Loucy (cell line): ENCODE results near the gene TRIO.

Experiments
- H2AFZ ChIP-seq: fragments of 200-600 bp; sonication (generic); 2 replicates; pipeline ENCODE4 v1.6.0; 2016; ENCODE audit warnings: antibody characterized with exemption, mild to moderate bottlenecking, low read length, moderate library complexity
- H3F3A ChIP-seq: fragments of 200-600 bp; 2 replicates; pipeline ENCODE4 v1.6.0; 2016; ENCODE audit warnings: antibody characterized with exemption, low read depth, mild to moderate bottlenecking
- H3K27me3 ChIP-seq: fragments of 200-600 bp; sonication (generic); 2 replicates; pipeline ENCODE4 v1.6.1; 2014; ENCODE audit warnings: low read length, mild to moderate bottlenecking; ENCODE audit not compliant: insufficient read depth, poor library complexity, severe bottlenecking
- H3K36me3 ChIP-seq: fragments of 200-600 bp; sonication (generic); 2 replicates; pipeline ENCODE4 v1.6.1; 2016; ENCODE audit warnings: low read length; ENCODE audit not compliant: insufficient read depth
- H3K4me1 ChIP-seq: fragments of 200-600 bp; sonication (generic); 2 replicates; pipeline ENCODE4 v1.5.1; 2014; ENCODE audit warnings: low read length, mild to moderate bottlenecking; ENCODE audit not compliant: insufficient read depth, poor library complexity, severe bottlenecking
- H3K4me2 ChIP-seq: fragments of 200-600 bp; sonication (generic); 2 replicates; pipeline ENCODE4 v1.6.0; 2014; ENCODE audit warnings: antibody characterized with exemption, low read length, low read depth, mild to moderate bottlenecking; ENCODE audit not compliant: poor library complexity, severe bottlenecking
- H3K4me3 ChIP-seq: fragments of 200-600 bp; sonication (generic); 2 replicates; pipeline ENCODE4 v1.5.1; 2014; ENCODE audit warnings: low read length, mild to moderate bottlenecking, mixed read lengths; ENCODE audit not compliant: poor library complexity, severe bottlenecking
- H3K79me2 ChIP-seq: fragments of 200-600 bp; sonication (generic); 2 replicates; pipeline ENCODE4 v1.6.1; 2014; ENCODE audit warnings: low read length; ENCODE audit not compliant: insufficient read depth
- H3K9ac ChIP-seq: fragments of 200-600 bp; sonication (generic); 2 replicates; pipeline ENCODE4 v1.6.0; 2014; ENCODE audit warnings: mild to moderate bottlenecking, low read depth, low read length, moderate library complexity; ENCODE audit not compliant: poor library complexity, severe bottlenecking
- H3K9me2 ChIP-seq: fragments of 200-600 bp; sonication (generic); replicated peaks from 2 replicates; pipeline ENCODE4 v1.6.1; 2016; ENCODE audit warnings: low read depth, low read length, mixed read lengths
- H3K9me3 ChIP-seq: fragments of 200-600 bp; sonication (generic); 2 replicates; pipeline ENCODE4 v1.6.1; 2014; ENCODE audit warnings: mild to moderate bottlenecking, antibody characterized with exemption, low read length, low read depth; ENCODE audit not compliant: insufficient read depth
- H4K20me1 ChIP-seq: fragments of 200-600 bp; sonication (generic); 2 replicates; pipeline ENCODE4 v1.6.0; 2014; ENCODE audit warnings: antibody characterized with exemption, low read length, mild to moderate bottlenecking; ENCODE audit not compliant: insufficient read depth, poor library complexity, severe bottlenecking
- CTCF ChIP-seq: fragments of 200-600 bp; sonication (generic); conservative IDR thresholded peaks from 2 replicates; pipeline ENCODE4 v1.5.1; 2014; ENCODE audit warnings: mild to moderate bottlenecking, antibody characterized with exemption, low read length
- EZH2phosphoT487 ChIP-seq: fragments of 200-600 bp; IDR thresholded peaks from 2 replicates; pipeline ENCODE4 v1.6.1; 2018; ENCODE audit warnings: antibody characterized with exemption, mild to moderate bottlenecking, moderate library complexity, borderline replicate concordance

Gene TRIO

GRCh38 chr5:14239951-14240350 is 96.8 kb downstream of the TRIO start:
- Histone ChIP-seq H2AFZ (no peak overlapping the region), H3K9ac (no peak overlapping the region), H3K4me3 (no peak overlapping the region), H3K79me2 (peaks cover 93% of the 10 kb centered on the region), H3K9me2 (no peaks in the 10 kb centered on the region), H3K36me3 (no peaks in the 10 kb centered on the region), H3K27me3 (no peaks in the 10 kb centered on the region), H4K20me1 (peaks cover 37% of the 10 kb centered on the region), H3K4me1 (peaks cover 16% of the 10 kb centered on the region), H3K9me3 (no peaks in the 10 kb centered on the region), H3K4me2 (no peak overlapping the region), H3F3A (no peaks in the 10 kb centered on the region)
- TF ChIP-seq EZH2phosphoT487 (no peak), CTCF (no peak)

GRCh38 chr5:14240359-14240758 is 97.2 kb downstream of the TRIO start:
- no peak for TF ChIP-seq EZH2phosphoT487
- no peak for TF ChIP-seq CTCF
- H2AFZ ChIP-seq = no peak overlapping the region
- H3K9me3 ChIP-seq = no peaks in the 10 kb centered on the region
- H4K20me1 ChIP-seq = peaks cover 37% of the 10 kb centered on the region
- peaks cover 93% of the 10 kb centered on the region for H3K79me2 ChIP-seq
- H3K4me2 ChIP-seq = no peak overlapping the region
- no peaks in the 10 kb centered on the region for H3K27me3 ChIP-seq
- no peak overlapping the region for H3K4me3 ChIP-seq
- H3K4me1 ChIP-seq = peaks cover 16% of the 10 kb centered on the region
- H3K9me2 ChIP-seq = no peaks in the 10 kb centered on the region
- no peak overlapping the region for H3K9ac ChIP-seq
- no peaks in the 10 kb centered on the region for H3F3A ChIP-seq
- H3K36me3 ChIP-seq = no peaks in the 10 kb centered on the region

- Histone ChIP-seq H3K36me3 (no peaks in the 10 kb centered on the region), H3K9me2 (no peaks in the 10 kb centered on the region), H3K4me1 (peaks cover 12% of the 10 kb centered on the region), H4K20me1 (peaks cover 39% of the 10 kb centered on the region), H3K79me2 (peaks cover 92% of the 10 kb centered on the region), H3F3A (no peaks in the 10 kb centered on the region), H3K9ac (no peak overlapping the region), H3K4me2 (no peak overlapping the region), H3K4me3 (no peak overlapping the region), H3K9me3 (no peaks in the 10 kb centered on the region), H2AFZ (no peak overlapping the region), H3K27me3 (no peaks in the 10 kb centered on the region)
- TF ChIP-seq CTCF = no peak
Measured at GRCh38 chr5:14241141-14241540, 98.0 kb downstream of the TRIO start.
